D341Med (cell line): ENCODE results near the gene MRPS25.
A peak's percentile ranks its signal among the peaks of the same experiment; 100 is the strongest.

ENCODE experiments used
- DNase-seq: peaks from one replicate; pipeline ENCODE4 v3.0.0; 2012; ENCODE audit warnings: low spot score

The MRPS25 gene

GRCh38 chr3:15064835-15065549 lies at the start of gene MRPS25:
TSS of gene MRPS25 (minus strand) at chr3:15065315. CDS start at chr3:15065194, 121 bp downstream.
- DNase-seq: peak; percentile 97

GRCh38 chr3:15113884-15114283 lies 48.8 kb upstream of the MRPS25 start:
- no peak for DNase-seq

- DNase-seq: no peak
Measured at GRCh38 chr3:15113471-15113870, 48.4 kb upstream of the MRPS25 start.

- DNase-seq: no peak
Measured at GRCh38 chr3:15112011-15112410, 46.9 kb upstream of the MRPS25 start.

GRCh38 chr3:15110206-15110605 lies 45.1 kb upstream of the MRPS25 start:
- DNase-seq: no peak

- DNase-seq: no peak
Measured at GRCh38 chr3:15108869-15109268, 43.8 kb upstream of the MRPS25 start.

GRCh38 chr3:15108082-15108545 lies 43.0 kb upstream of the MRPS25 start:
- DNase-seq: peak; percentile 88

GRCh38 chr3:15107075-15107947 lies 42.2 kb upstream of the MRPS25 start:
- no peak for DNase-seq

- DNase-seq: no peak
Measured at GRCh38 chr3:15102836-15103235, 37.7 kb upstream of the MRPS25 start.

- no peak for DNase-seq
Measured at GRCh38 chr3:15102256-15102655, 37.1 kb upstream of the MRPS25 start.

- peak; percentile 53 for DNase-seq
Measured at GRCh38 chr3:15099364-15100098, 34.4 kb upstream of the MRPS25 start.

- DNase-seq: peak; percentile 97
Measured at GRCh38 chr3:15098503-15099363, 33.6 kb upstream of the MRPS25 start, which contains the start of gene RBSN. TSS of gene RBSN (minus strand) at chr3:15099148. CDS start at chr3:15096120, 3,028 bp downstream.

- no peak for DNase-seq
Measured at GRCh38 chr3:15097891-15098290, 32.8 kb upstream of the MRPS25 start.

GRCh38 chr3:15096046-15096445 lies 30.9 kb upstream of the MRPS25 start:
- DNase-seq: no peak

- DNase-seq: no peak
Measured at GRCh38 chr3:15094187-15094875, 29.2 kb upstream of the MRPS25 start.

GRCh38 chr3:15092686-15093085 lies 27.6 kb upstream of the MRPS25 start:
- DNase-seq: no peak

- no peak for DNase-seq
Measured at GRCh38 chr3:15091575-15091974, 26.5 kb upstream of the MRPS25 start.

GRCh38 chr3:15089201-15089600 lies 24.1 kb upstream of the MRPS25 start:
- no peak for DNase-seq

- no peak for DNase-seq
Measured at GRCh38 chr3:15086699-15087098, 21.6 kb upstream of the MRPS25 start.

GRCh38 chr3:15086263-15086662 lies 21.1 kb upstream of the MRPS25 start:
- DNase-seq: no peak

GRCh38 chr3:15083252-15083651 lies 18.1 kb upstream of the MRPS25 start:
- DNase-seq: no peak
